CD4-positive, CD25-positive, alpha-beta regulatory T cell (primary cell): Measurements from ENCODE around the gene TMEM235. TPM values are rescaled to one million over a fixed set of nuclear protein-coding genes. Genes with fewer than 3 reads are reported as not detected.

Experiments
- ATAC-seq, 2 donors: fragments of 150-1000 bp; cut with Tn5 transposase; one replicate each; pipeline ENCODE4 v1.10.0; 2021; ENCODE audit warnings: low read depth in 2 of 2, moderate number of reproducible peaks in 2 of 2, moderate library complexity in 1 of 2
- DNase-seq, 3 donors: peaks; one replicate each; pipeline versions ENCODE4 v3.0.0 to v3.0.0-alpha.2; 2012 to 2022; ENCODE audit warnings: mixed read lengths in 1 of 3
- H3K27ac ChIP-seq: one replicate; pipeline ENCODE4 v1.7.0; 2013; ENCODE audit warnings: mild to moderate bottlenecking, low read length; ENCODE audit not compliant: insufficient read depth, poor library complexity, severe bottlenecking
- H3K27me3 ChIP-seq: one replicate; pipeline ENCODE4 v1.7.0; 2013; ENCODE audit warnings: low read length; ENCODE audit not compliant: control insufficient read depth, insufficient read depth
- H3K36me3 ChIP-seq: one replicate; pipeline ENCODE4 v1.7.0; 2013; ENCODE audit warnings: mild to moderate bottlenecking, low read length, moderate library complexity; ENCODE audit not compliant: control insufficient read depth, insufficient read depth
- H3K4me1 ChIP-seq: 2 replicates; pipeline ENCODE4 v1.7.0; 2013; ENCODE audit warnings: mild to moderate bottlenecking, low read length; ENCODE audit not compliant: insufficient read depth, control insufficient read depth, poor library complexity, severe bottlenecking
- H3K4me3 ChIP-seq: one replicate; pipeline ENCODE4 v1.7.0; 2013; ENCODE audit warnings: low read depth, mild to moderate bottlenecking, low read length, moderate library complexity
- H3K9me3 ChIP-seq, 2 experiments: 1 replicate in 1 of 2; 2 replicates in 1 of 2; pipeline ENCODE4 v1.7.0; 2013; ENCODE audit warnings: low read length in 2 of 2, mild to moderate bottlenecking in 1 of 2, moderate library complexity in 1 of 2; ENCODE audit not compliant: control insufficient read depth in 2 of 2
- H3K27ac Mint-ChIP-seq, 3 donors: one replicate each; pipeline ENCODE4 v1.8.0; 2020 to 2022; ENCODE audit warnings: mild to moderate bottlenecking in 3 of 3, mixed read lengths in 3 of 3, moderate library complexity in 2 of 3
- H3K27me3 Mint-ChIP-seq: one replicate; pipeline ENCODE4 v1.8.0; 2022; ENCODE audit warnings: mild to moderate bottlenecking, mixed read lengths
- H3K36me3 Mint-ChIP-seq: one replicate; pipeline ENCODE4 v1.8.0; 2020; ENCODE audit warnings: mixed read lengths
- H3K4me1 Mint-ChIP-seq, 4 donors: one replicate each; pipeline ENCODE4 v1.8.0; 2020 to 2022; ENCODE audit warnings: mixed read lengths in 4 of 4, mild to moderate bottlenecking in 1 of 4
- H3K4me3 Mint-ChIP-seq, 4 donors: one replicate each; pipeline ENCODE4 v1.8.0; 2020 to 2022; ENCODE audit warnings: mild to moderate bottlenecking in 4 of 4, mixed read lengths in 4 of 4, moderate library complexity in 3 of 4
- H3K9me3 Mint-ChIP-seq, 7 donors: one replicate each; pipeline ENCODE4 v1.8.0; 2020 to 2022; ENCODE audit warnings: mixed read lengths in 7 of 7, mild to moderate bottlenecking in 3 of 7, moderate library complexity in 2 of 7
- polyA plus RNA-seq, 4 donors: library from polyadenylated mRNA; unstranded; fragments of 300-500 nt; fragmentation: Illumina TruSeq; gene quantifications; one replicate each; pipeline ENCODE4 v1.2.3, GENCODE V29; 2021
- total RNA-seq: library from RNA; stranded (reverse); gene quantifications from one replicate; pipeline ENCODE4 v1.2.3, GENCODE V29; 2022

TMEM235 gene
- total and polyA plus RNA-seq, 5 donors from 2014 or later = not detected

DNA sequence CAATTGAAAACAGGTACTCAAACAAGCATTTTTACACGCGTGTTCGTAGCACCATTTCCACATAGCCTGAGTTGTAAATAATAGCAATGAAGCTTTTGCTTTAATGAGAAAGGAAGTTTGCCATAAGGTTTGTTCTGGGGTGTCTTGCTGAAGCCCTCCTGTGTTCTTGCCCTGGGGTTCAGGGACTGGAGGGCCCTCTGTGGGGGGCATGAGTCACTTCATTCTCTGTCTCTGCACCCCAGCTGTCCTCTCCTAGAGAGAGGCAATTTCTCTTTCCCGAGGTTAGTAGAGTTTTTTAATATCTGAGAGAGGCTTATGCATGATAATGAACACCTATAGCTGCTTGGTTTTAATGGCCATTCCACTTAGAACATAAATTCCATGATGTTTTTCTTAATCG lies 34.7 kb upstream of the TMEM235 start:
- Histone ChIP-seq H3K27me3 (no peaks in the 10 kb centered on the region), H3K9me3 (no peaks in the 10 kb centered on the region), H3K4me1 (no peaks in the 10 kb centered on the region), H3K4me3 (no peak overlapping the region), H3K36me3 (no peaks in the 10 kb centered on the region), H3K27ac (no peak overlapping the region)
- DNase-seq = no peak
- Mint-ChIP-seq H3K36me3 (no peaks in the 10 kb centered on the region), H3K9me3 (no peaks in the 10 kb centered on the region), H3K27me3 (no peaks in the 10 kb centered on the region), H3K4me1 (peaks cover 0 to 4% (median 0%) of the 10 kb centered on the region in 4 donors), H3K4me3 (no peak overlapping the region), H3K27ac (peak overlapping the region in 1 of 3 donors; percentile 73)
- no peak for ATAC-seq

DNA sequence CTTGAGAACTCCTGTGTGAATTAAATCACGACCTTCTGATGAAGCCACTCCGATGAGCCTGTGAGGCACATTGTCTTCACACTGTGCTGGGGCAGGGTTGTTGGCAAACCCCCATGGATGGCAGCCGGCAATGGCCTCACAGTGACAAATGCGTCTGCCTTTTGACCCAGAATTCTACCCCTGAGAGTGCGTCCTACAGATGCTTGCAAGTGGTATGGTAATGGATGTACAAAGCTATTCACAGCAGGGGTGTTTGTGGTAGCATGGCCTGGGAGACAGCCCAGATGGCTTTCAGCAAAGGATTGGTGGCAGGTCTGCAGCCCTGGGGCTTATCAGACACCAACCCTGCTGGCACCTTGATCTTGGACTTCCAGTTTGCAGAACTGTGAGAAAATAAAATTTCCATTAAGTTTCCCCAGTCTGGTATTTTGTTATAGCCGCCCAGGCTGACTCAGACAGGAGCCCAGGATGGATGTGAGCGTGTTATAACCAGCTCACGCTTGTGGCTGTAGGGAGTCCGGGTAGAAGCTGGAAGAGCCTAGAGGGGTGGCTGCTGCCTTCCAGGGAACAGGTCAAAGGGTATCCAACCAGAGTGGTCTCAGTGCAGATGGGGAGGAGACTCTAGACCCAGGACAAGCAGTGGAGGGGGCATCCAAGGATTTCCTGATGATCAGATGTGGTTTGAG lies 34.1 kb upstream of the TMEM235 start:
- H3K36me3 ChIP-seq = no peaks in the 10 kb centered on the region
- DNase-seq = no peak
- Mint-ChIP-seq H3K27ac (peak overlapping the region in 2 of 3 donors; percentile 69 to 73), H3K9me3 (no peaks in the 10 kb centered on the region), H3K4me1 (peaks cover 0 to 4% (median 0%) of the 10 kb centered on the region in 4 donors), H3K27me3 (no peaks in the 10 kb centered on the region), H3K4me3 (no peak overlapping the region), H3K36me3 (no peaks in the 10 kb centered on the region)
- no peak for ATAC-seq
- no peak overlapping the region for H3K4me3 ChIP-seq
- H3K4me1 ChIP-seq = no peaks in the 10 kb centered on the region
- H3K9me3 ChIP-seq = no peaks in the 10 kb centered on the region
- H3K27ac ChIP-seq = no peak overlapping the region
- H3K27me3 ChIP-seq = no peaks in the 10 kb centered on the region

DNA sequence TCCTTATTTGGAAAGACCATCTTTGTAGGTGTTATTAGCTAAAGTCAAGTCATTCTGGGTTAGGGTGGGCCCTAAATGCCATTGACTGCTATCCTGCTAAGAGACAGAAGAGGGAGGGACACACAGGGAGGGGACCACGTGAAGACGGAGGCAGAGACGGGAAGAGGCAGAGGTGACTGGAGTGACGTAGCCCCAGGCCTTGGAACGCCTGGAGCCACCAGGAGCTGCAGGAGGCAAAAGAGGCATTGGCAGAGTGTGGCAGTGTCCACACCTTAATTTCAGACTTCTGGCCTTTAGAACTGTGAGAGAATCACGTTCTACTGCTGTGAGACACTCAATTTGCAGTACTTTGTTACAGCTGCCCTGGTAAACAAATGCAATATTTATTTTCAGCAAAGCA lies 31.0 kb upstream of the TMEM235 start:
- no peak overlapping the region for H3K27ac ChIP-seq
- no peaks in the 10 kb centered on the region for H3K36me3 Mint-ChIP-seq
- DNase-seq (no peak), ATAC-seq (no peak)
- no peaks in the 10 kb centered on the region for H3K4me1 ChIP-seq
- no peaks in the 10 kb centered on the region for H3K9me3 Mint-ChIP-seq
- no peaks in the 10 kb centered on the region for H3K27me3 Mint-ChIP-seq
- H3K9me3 ChIP-seq = no peaks in the 10 kb centered on the region
- no peak overlapping the region for H3K4me3 ChIP-seq
- H3K27ac Mint-ChIP-seq = no peak overlapping the region
- H3K27me3 ChIP-seq = no peaks in the 10 kb centered on the region
- H3K4me1 Mint-ChIP-seq = peaks cover 0 to 4% (median 0%) of the 10 kb centered on the region in 4 donors
- H3K36me3 ChIP-seq = no peaks in the 10 kb centered on the region
- H3K4me3 Mint-ChIP-seq = no peak overlapping the region

DNA sequence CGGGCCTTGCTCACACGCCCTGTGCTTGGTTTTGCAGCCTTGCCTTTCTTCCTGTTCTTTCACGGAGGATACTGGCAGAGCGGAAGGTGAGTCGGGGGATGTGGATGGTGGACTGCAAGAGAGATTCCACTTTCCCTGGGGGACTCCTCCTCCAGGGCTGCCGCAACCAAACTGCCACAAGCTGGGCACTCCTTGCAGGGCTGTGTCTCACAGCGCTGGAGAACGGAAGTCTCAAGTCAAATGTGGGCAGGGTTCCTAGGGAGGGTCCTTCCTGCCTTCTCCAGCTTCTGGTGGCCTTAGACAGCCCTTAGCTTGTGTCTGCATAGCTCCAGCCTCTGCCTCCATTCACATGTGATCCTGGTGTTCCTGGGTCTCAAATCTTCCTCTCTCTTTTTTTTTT lies 28.8 kb upstream of the TMEM235 start:
- Mint-ChIP-seq H3K27ac (no peak overlapping the region), H3K36me3 (no peaks in the 10 kb centered on the region), H3K4me1 (peaks cover 0 to 4% (median 0%) of the 10 kb centered on the region in 4 donors), H3K4me3 (no peak overlapping the region), H3K9me3 (no peaks in the 10 kb centered on the region), H3K27me3 (no peaks in the 10 kb centered on the region)
- H3K27me3 ChIP-seq = no peaks in the 10 kb centered on the region
- H3K27ac ChIP-seq = no peak overlapping the region
- no peaks in the 10 kb centered on the region for H3K4me1 ChIP-seq
- DNase-seq (no peak), ATAC-seq (no peak)
- H3K36me3 ChIP-seq = no peaks in the 10 kb centered on the region
- H3K9me3 ChIP-seq = no peaks in the 10 kb centered on the region
- no peak overlapping the region for H3K4me3 ChIP-seq

DNA sequence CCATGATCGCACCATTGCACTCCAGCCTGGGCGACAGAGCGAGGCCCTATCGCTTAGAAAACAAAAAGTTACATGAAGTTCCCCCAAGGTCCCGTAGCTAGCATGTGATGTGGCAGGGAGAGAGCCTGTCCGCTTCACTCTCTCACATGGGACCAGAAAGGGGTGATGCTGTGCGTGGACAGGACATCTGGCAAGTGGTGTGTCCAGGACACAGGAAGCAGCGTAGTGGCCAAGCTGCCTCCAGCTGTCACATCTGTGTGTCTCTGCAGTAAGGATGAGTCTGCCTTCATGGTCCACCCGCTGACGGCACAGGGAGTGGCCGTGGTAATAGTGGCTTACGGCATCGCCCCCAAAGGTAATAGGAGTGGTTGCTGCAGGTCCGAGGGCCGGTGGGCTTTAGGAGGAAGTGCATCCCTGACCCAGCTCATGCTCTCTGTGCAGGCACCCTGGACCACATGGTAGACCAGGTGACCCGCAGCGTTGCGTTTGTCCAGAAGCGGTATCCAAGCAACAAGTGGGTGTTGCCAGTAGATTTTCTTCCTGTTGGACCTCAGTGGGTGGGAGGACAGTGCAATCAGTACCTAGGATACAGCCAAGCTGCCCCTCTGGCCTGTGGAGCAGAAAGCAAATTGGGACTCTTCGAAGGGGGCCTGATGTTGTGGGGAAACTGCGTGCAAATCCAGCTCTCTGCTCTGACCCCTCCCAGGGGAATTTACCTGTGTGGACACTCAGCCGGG lies 26.9 kb upstream of the TMEM235 start:
- H3K4me3 Mint-ChIP-seq = no peak overlapping the region
- H3K4me1 Mint-ChIP-seq = no peaks in the 10 kb centered on the region
- H3K36me3 Mint-ChIP-seq = no peaks in the 10 kb centered on the region
- no peaks in the 10 kb centered on the region for H3K36me3 ChIP-seq
- no peaks in the 10 kb centered on the region for H3K9me3 ChIP-seq
- DNase-seq (no peak), ATAC-seq (no peak)
- no peak overlapping the region for H3K27ac ChIP-seq
- no peaks in the 10 kb centered on the region for H3K27me3 ChIP-seq
- no peak overlapping the region for H3K27ac Mint-ChIP-seq
- H3K4me1 ChIP-seq = no peaks in the 10 kb centered on the region
- no peaks in the 10 kb centered on the region for H3K9me3 Mint-ChIP-seq
- H3K4me3 ChIP-seq = no peak overlapping the region
- H3K27me3 Mint-ChIP-seq = no peaks in the 10 kb centered on the region

DNA sequence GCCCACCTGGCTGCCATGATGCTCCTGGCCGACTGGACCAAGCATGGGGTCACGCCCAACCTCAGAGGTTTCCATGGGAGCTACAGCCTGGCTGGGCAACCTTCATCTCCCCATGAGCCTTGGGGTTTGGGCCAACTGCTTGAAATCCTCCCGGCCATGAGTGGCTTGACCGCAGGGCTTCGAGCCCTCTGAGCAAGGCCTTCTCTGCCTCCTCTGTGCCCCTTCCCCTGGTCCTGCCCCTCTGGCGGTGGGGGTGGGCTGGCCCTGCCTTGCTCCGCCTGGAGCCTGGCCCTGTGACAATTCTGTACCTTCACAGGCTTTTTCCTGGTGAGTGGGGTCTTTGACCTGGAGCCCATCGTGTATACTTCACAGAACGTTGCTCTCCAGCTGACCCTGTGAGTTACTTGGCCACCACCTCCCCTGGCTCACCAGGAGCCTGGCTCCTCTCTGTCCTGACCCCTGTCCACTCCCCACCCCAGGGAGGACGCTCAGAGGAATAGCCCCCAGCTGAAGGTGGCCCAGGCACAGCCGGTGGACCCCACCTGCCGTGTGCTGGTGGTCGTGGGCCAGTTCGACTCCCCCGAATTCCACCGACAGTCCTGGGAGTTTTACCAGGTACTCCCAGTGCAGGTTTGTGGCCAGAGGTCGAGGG lies 26.2 kb upstream of the TMEM235 start:
- Histone ChIP-seq H3K27me3 (no peaks in the 10 kb centered on the region), H3K4me1 (no peaks in the 10 kb centered on the region), H3K27ac (no peak overlapping the region), H3K4me3 (no peak overlapping the region), H3K9me3 (no peaks in the 10 kb centered on the region), H3K36me3 (no peaks in the 10 kb centered on the region)
- no peaks in the 10 kb centered on the region for H3K36me3 Mint-ChIP-seq
- DNase-seq (no peak), ATAC-seq (no peak)
- no peaks in the 10 kb centered on the region for H3K9me3 Mint-ChIP-seq
- no peaks in the 10 kb centered on the region for H3K4me1 Mint-ChIP-seq
- no peak overlapping the region for H3K4me3 Mint-ChIP-seq
- no peaks in the 10 kb centered on the region for H3K27me3 Mint-ChIP-seq
- H3K27ac Mint-ChIP-seq = no peak overlapping the region

DNA sequence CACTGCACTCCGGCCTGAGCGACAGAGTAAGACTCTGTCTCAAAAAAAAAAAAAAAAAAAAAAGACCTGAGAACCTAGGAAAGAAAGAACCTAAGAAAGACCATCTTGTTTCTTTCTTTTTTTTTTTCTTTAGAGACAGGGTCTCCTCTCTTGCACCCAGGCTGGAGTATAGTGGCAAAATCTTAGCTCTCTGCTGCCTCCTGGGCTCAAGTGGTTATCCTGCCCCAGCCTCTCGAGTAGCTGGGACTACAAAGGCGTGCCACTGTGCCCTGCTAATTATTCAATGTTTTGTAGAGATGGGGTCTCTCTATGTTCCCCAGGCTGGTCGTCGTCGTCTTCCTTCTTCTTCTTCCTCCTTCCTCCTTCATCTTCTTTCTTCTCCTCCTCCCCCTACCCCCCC lies 25.1 kb upstream of the TMEM235 start:
- Mint-ChIP-seq H3K4me1 (no peaks in the 10 kb centered on the region), H3K27ac (no peak overlapping the region), H3K36me3 (no peaks in the 10 kb centered on the region), H3K9me3 (no peaks in the 10 kb centered on the region), H3K27me3 (no peaks in the 10 kb centered on the region), H3K4me3 (no peak overlapping the region)
- Histone ChIP-seq H3K9me3 (no peaks in the 10 kb centered on the region), H3K27me3 (no peaks in the 10 kb centered on the region), H3K36me3 (no peaks in the 10 kb centered on the region), H3K4me1 (no peaks in the 10 kb centered on the region), H3K27ac (no peak overlapping the region), H3K4me3 (no peak overlapping the region)
- ATAC-seq = no peak
- DNase-seq = no peak
